Left cardiac atrium (tissue), 4 donors: ENCODE data around the gene CXCL14. TPM values are rescaled to one million over a fixed set of nuclear protein-coding genes. Genes with fewer than 3 reads are reported as not detected.

Source experiments
- ATAC-seq, 2 donors: fragments of 200-7000 bp; cut with Tn5 transposase; one replicate each; pipeline ENCODE4 v1.9.1; 2020; ENCODE audit warnings: mild to moderate bottlenecking in 2 of 2, moderate library complexity in 2 of 2
- DNase-seq: peaks from one replicate; pipeline ENCODE4 v3.0.0-alpha.2; 2020
- intact Hi-C, 2 donors: fragments of 100-400 bp; cut with DNase I; formaldehyde crosslinking; loops; one replicate each; pipeline versions ENCODE4 v1.14.1 to v1.15.1; 2022 to 2023
- long read RNA-seq: library from polyadenylated mRNA; unstranded; transcript quantifications from one replicate; pipeline ENCODE4 v2.0.0, GENCODE V29; 2021
- total RNA-seq, 2 donors: library from RNA; stranded (reverse); fragmentation: NEBNext Ultra II Directional; extraction: Animal tissue kit (Norgen Biotek cat#: 25700); gene quantifications; one replicate each; pipeline ENCODE4 v1.2.1, GENCODE V29; 2021
- donor health status: DM: no; HTN: yes; CAD: no.
- donor health status: DM: no; HTN: yes; CAD: no; lungs with severe emphysema.
- donor health status: DM: yes; HTN: yes; CAD: no.
- donor health status: Dilated cardiomyopathy.

The CXCL14 gene, protein sequence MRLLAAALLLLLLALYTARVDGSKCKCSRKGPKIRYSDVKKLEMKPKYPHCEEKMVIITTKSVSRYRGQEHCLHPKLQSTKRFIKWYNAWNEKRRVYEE
- 10 to 100 TPM; 11.2 to 11.7 TPM for total RNA-seq
- long read RNA-seq, transcript CXCL14-202 (4 exons, 1,760 nt): major isoform, 7 of 7 reads
- long read RNA-seq, partial matches to known transcripts: 0 of 7 reads
- long read RNA-seq, other reads (novel, unspliced or antisense): 0 of 7 reads

- intact Hi-C loops: no loop called here
- DNase-seq (peak; percentile 54), ATAC-seq (peak; percentile 46 to 82)
Measured at GRCh38 chr5:135578685-135579341, at the start of gene CXCL14. Gene CXCL14, minus strand, starts transcription at chr5:135578991. Its CDS starts 213 bp downstream, at chr5:135578778.

DNA sequence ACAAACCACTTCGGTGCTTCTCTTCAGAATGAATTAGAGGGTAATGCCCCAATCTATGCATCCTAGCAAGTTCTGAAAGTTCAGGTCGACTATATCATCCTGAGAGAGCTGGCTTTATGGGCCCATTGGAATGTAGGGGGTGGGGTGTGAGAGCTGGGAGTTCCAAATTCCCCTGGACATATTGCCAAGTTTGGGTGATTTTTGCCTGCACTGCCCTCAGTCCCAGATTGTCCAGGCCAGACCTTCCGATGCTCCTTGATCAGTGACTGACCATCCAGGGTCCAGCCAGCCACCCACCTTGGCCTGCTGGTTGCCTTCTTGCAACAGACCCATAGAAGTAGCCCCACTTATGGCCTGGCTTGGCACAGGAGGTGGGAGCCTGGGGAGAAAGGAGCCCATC, 47.8 kb upstream of the CXCL14 start:
- ATAC-seq: no peak
- no peak for DNase-seq
- intact Hi-C loops: no loop called here

GRCh38 chr5:135625961-135626360, 47.2 kb upstream of the CXCL14 start:
- intact Hi-C loops: no loop called here
- DNase-seq: no peak
- no peak for ATAC-seq

- DNase-seq (no peak), ATAC-seq (no peak)
- intact Hi-C loops: no loop called here
Measured at GRCh38 chr5:135625486-135625885, 46.7 kb upstream of the CXCL14 start.

- DNase-seq (no peak), ATAC-seq (no peak)
- intact Hi-C loops: no loop called here
Measured at GRCh38 chr5:135625061-135625460, 46.3 kb upstream of the CXCL14 start.

DNA sequence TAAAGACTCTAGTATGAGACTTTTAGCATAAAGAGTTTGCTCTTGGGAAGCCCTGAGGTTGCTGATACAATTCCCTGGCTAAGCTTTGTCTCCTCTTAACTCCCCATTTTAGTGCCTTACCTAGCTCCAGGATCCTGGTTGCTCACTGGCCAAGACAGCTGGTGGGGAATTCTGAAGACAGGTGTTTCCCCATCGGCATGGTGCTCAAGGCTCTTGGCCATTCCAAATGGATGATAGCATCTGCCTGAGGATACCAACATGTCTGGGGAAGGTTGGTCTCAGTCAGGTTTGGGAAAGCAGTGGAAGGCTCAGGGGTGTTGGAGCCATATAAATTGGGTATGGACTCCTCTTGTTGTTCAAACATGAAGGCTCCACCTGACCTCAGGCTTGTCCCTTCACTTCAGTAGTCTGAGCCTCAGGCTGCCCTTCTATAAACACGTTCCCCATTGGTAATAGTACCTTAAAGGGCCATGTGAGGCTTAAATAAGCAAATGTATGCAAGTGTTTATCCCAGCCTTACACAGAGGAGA, 44.5 kb upstream of the CXCL14 start:
- DNase-seq (no peak), ATAC-seq (no peak)
- intact Hi-C loops: no loop called here

- intact Hi-C loops: no loop called here
- ATAC-seq (no peak), DNase-seq (no peak)
Measured at GRCh38 chr5:135615581-135616260, 36.9 kb upstream of the CXCL14 start.

DNA sequence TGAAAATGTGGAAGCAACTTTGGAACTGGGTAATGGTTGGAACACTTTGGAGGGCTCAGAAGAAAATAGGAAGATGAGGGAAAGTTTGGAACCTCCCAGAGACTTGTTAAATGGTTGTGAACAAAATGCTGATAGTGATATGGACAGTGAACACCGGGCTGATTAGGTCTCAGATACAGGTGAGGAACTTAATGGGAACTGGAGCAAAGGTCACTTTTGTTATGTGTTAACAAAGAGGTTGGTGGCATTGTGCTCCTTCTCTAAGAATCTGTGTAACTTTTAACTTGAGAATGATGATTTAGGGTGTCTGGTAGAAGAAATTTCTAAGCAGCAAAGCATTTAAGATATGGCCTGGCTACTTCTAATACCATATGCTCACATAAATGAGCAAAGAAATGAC, 36.4 kb upstream of the CXCL14 start:
- intact Hi-C loops: no loop called here
- ATAC-seq: no peak
- DNase-seq: no peak

GRCh38 chr5:135609981-135610380, 31.2 kb upstream of the CXCL14 start:
- intact Hi-C loops: no loop called here
- ATAC-seq: no peak
- DNase-seq: no peak

- no peak for DNase-seq
- no peak for ATAC-seq
- intact Hi-C loops: no loop called here
Measured at GRCh38 chr5:135608761-135609443, 30.1 kb upstream of the CXCL14 start.

- no peak for ATAC-seq
- DNase-seq: no peak
- intact Hi-C loops: no loop called here
Measured at GRCh38 chr5:135608361-135608760, 29.6 kb upstream of the CXCL14 start.

- ATAC-seq: no peak
- intact Hi-C loops: no loop called here
- DNase-seq: no peak
Measured at GRCh38 chr5:135606431-135606830, 27.6 kb upstream of the CXCL14 start.

GRCh38 chr5:135605221-135605620, 26.4 kb upstream of the CXCL14 start:
- DNase-seq (no peak), ATAC-seq (no peak)
- intact Hi-C loops: no loop called here

DNA sequence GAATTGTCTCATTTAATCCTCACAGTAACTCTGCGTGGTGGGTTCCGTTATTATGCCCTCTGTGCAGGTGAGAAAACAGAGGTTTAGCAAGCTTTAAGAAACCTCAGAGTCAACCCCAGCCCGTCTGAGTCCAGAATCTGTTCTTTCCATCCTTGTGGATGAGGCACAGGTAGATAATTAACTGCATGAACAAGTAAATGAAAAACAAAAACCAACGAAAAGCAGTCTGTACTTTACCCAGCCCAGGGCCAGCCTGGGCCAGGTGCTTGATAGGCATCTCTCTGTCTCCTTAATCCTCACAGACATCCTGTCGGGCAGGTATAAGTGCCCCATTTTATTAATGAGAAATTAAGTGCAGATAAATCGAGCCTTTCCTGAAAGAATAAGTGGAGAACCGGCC, 25.3 kb upstream of the CXCL14 start:
- DNase-seq: no peak
- intact Hi-C loops: no loop called here
- ATAC-seq: no peak

DNA sequence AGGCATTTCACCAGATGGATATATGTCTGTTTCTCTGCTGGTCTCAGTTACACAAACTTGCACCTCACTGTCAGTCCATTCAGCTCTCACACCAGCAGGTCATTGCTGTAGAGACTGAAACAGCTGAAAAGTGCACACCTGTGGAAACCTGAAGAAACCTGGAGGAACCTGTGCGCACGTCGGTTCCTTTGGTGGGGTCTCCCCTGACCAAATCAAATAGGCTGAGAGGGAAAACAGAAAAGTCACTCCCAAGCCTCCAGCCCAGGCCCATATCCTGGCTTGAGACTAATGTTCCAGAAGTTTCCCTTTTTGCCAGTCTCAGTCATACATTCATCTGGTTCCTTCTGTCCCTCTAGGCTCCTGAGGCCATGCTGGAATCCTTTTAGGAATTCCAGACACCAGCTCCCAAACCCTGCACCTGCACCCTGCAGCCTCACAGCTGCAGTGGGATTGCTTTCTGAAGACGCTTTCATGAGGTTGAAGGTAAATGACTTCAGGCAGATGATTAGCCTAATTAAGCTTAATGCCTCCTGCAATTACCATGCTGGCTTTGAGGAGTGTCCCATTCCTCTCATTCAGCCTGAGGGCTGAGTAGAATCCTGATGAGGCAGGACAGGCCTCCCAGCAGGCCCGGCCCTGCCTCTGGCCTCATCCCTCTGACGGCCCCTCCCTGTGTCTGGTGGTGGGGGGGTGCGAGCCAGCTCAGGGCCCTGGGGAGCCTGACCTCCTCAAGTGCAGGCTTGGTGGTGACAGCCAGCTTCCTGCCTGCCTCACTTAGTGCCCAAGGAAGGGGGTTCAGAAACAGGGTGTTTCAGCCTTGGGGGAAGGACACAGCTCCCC, 24.3 kb upstream of the CXCL14 start:
- intact Hi-C loops: no loop called here
- DNase-seq: no peak

DNA sequence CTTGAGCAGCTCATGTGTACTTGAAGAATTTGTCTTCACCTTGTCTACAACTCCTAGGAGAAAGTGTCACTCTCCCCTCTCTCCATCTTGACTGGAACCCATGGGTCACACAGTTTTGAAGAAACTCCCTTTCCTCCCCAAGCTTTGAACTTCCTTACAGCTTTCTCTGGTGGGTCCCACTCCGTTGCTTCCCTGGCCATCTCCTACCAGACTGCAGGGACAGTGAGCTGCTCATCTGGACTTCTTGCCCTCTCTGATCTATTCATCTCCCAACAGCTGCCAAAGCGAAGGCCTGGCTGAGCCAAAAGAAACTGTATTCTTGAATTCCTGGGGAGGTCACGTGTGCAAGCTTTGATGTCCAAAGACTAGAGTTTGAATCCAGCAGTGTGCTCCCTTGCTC, 22.7 kb upstream of the CXCL14 start:
- intact Hi-C loops: no loop called here
- ATAC-seq (no peak), DNase-seq (no peak)

More for the DNA sequence above, 24.3 kb upstream of the CXCL14 start:
- ATAC-seq: no peak

DNA sequence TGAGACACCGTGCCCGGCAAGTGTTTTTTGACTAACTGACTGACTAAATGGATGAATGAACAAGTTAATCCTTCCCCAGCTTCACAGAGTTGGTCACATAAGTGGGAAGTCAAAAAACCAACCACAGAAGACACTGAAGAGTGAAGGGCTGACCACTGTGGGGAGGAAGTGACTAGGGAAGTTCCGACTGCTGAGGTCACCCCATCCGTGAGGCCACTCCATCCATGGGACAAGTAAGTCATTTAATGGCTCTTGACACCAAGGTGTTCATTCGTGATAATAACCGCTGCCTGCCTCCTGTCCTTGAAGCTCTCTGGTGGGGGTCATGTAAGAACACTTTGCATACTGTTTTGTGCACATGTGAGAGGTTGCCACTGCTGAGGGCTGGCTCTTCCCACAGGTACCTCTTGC, 22.2 kb upstream of the CXCL14 start:
- intact Hi-C loops: no loop called here
- ATAC-seq (no peak), DNase-seq (no peak)

- ATAC-seq (no peak), DNase-seq (no peak)
- intact Hi-C loops: no loop called here
Measured at GRCh38 chr5:135600152-135600570, 21.4 kb upstream of the CXCL14 start.
